CD4-positive, alpha-beta T cell treated with Interleukin-10 for 1 hour (primary cell): ENCODE measurements around the gene RSF1.
"Not testable (repeated sequence)": the region's sequence is repeated elsewhere in the genome, so short reads cannot be mapped to it uniquely, and the experiment has no call there.

Experiments
- DNase-seq: peaks from one replicate; pipeline ENCODE4 v3.0.0-alpha.2; 2020

Gene RSF1

GRCh38 chr11:77665240-77665965 lies 155.1 kb downstream of the RSF1 start:
- DNase-seq, result no peak

GRCh38 chr11:77661670-77662069 lies 158.9 kb downstream of the RSF1 start:
- DNase-seq, result no peak

GRCh38 chr11:77660947-77661346 lies 159.6 kb downstream of the RSF1 start:
- DNase-seq, result no peak

GRCh38 chr11:77658213-77659013 lies 162.1 kb downstream of the RSF1 start:
- DNase-seq, result no peak

- no peak for DNase-seq
Observed at GRCh38 chr11:77656362-77656761, 164.2 kb downstream of the RSF1 start.

GRCh38 chr11:77654770-77655434 lies 165.6 kb downstream of the RSF1 start:
- no peak for DNase-seq

GRCh38 chr11:77650123-77650522 lies 170.4 kb downstream of the RSF1 start:
- no peak for DNase-seq

GRCh38 chr11:77647654-77648305 lies 172.7 kb downstream of the RSF1 start:
- DNase-seq, result no peak

GRCh38 chr11:77644887-77645286 lies 175.6 kb downstream of the RSF1 start:
- no peak for DNase-seq

GRCh38 chr11:77642228-77642627 lies 178.3 kb downstream of the RSF1 start:
- DNase-seq, result no peak

- DNase-seq, result peak; percentile 81
Observed at GRCh38 chr11:77637345-77638165, 183.0 kb downstream of the RSF1 start, which contains the start of gene CLNS1A. CLNS1A (minus strand) TSS chr11:77637794; CDS start chr11:77637714, 80 bp downstream.

- no peak for DNase-seq
Observed at GRCh38 chr11:77636731-77637344, 183.7 kb downstream of the RSF1 start.

- not testable (repeated sequence) for DNase-seq
Observed at GRCh38 chr11:77633926-77634325, 186.6 kb downstream of the RSF1 start.

- DNase-seq, result no peak
Observed at GRCh38 chr11:77630157-77630710, 190.3 kb downstream of the RSF1 start.

- peak; percentile 61 for DNase-seq
Observed at GRCh38 chr11:77619576-77620198, 200.8 kb downstream of the RSF1 start.

GRCh38 chr11:77617892-77618291 lies 202.6 kb downstream of the RSF1 start:
- DNase-seq, result no peak

- DNase-seq, result no peak
Observed at GRCh38 chr11:77611921-77612320, 208.6 kb downstream of the RSF1 start.
